Muscle layer of duodenum (tissue), 2 donors: Measurements from ENCODE around the gene SIRPA.
A peak's percentile ranks its signal among the peaks of the same experiment; 100 is the strongest.

Experiments used
- H3K27ac ChIP-seq: one replicate; pipeline ENCODE4 v1.7.0; 2013; ENCODE audit warnings: mild to moderate bottlenecking, low read length
- H3K27me3 ChIP-seq: one replicate; pipeline ENCODE4 v1.7.0; 2013; ENCODE audit warnings: low read depth, mild to moderate bottlenecking, control low read depth, low read length
- H3K36me3 ChIP-seq, 2 donors: one replicate each; pipeline ENCODE4 v1.7.0; 2013; ENCODE audit warnings: low read length in 2 of 2, control low read depth in 1 of 2, mild to moderate bottlenecking in 1 of 2; ENCODE audit not compliant: insufficient read depth in 2 of 2, control insufficient read depth in 1 of 2
- H3K4me1 ChIP-seq, 2 donors: one replicate each; pipeline ENCODE4 v1.7.0; 2013; ENCODE audit warnings: low read length in 2 of 2, mild to moderate bottlenecking in 2 of 2, control low read depth in 1 of 2, moderate library complexity in 1 of 2; ENCODE audit not compliant: insufficient read depth in 2 of 2, control insufficient read depth in 1 of 2
- H3K4me3 ChIP-seq, 2 donors: one replicate each; pipeline ENCODE4 v1.7.0; 2013; ENCODE audit warnings: low read length in 2 of 2, low read depth in 1 of 2, mild to moderate bottlenecking in 1 of 2
- H3K9me3 ChIP-seq, 2 donors: one replicate each; pipeline ENCODE4 v1.7.0; 2013; ENCODE audit warnings: low read length in 2 of 2, control low read depth in 1 of 2, mild to moderate bottlenecking in 1 of 2; ENCODE audit not compliant: control insufficient read depth in 1 of 2
- donor health status: healthy.

The SIRPA gene

GRCh38 chr20:1934721-1935573 is 39.7 kb downstream of the SIRPA start:
- peaks cover 0 to 6% of the 10 kb centered on the region in 2 donors for H3K4me1 ChIP-seq
- H3K27me3 ChIP-seq, result no peaks in the 10 kb centered on the region
- H3K27ac ChIP-seq, result peak overlapping the region; percentile 62
- H3K4me3 ChIP-seq, result no peak overlapping the region
- H3K9me3 ChIP-seq, result no peaks in the 10 kb centered on the region
- H3K36me3 ChIP-seq, result peaks cover 0 to 8% of the 10 kb centered on the region in 2 donors

- Histone ChIP-seq H3K27ac (peak overlapping the region; percentile 62), H3K27me3 (no peaks in the 10 kb centered on the region), H3K36me3 (peaks cover 0 to 8% of the 10 kb centered on the region in 2 donors), H3K4me3 (no peak overlapping the region), H3K4me1 (peaks cover 0 to 6% of the 10 kb centered on the region in 2 donors), H3K9me3 (no peaks in the 10 kb centered on the region)
Observed at GRCh38 chr20:1935696-1936366, 40.6 kb downstream of the SIRPA start.

- H3K36me3 ChIP-seq, result peaks cover 0 to 8% of the 10 kb centered on the region in 2 donors
Observed at GRCh38 chr20:1937316-1937976, 42.2 kb downstream of the SIRPA start.

GRCh38 chr20:1938464-1939269 is 43.5 kb downstream of the SIRPA start:
- Histone ChIP-seq H3K9me3 (no peaks in the 10 kb centered on the region), H3K36me3 (peaks cover 0 to 8% of the 10 kb centered on the region in 2 donors), H3K27me3 (no peaks in the 10 kb centered on the region), H3K4me1 (peaks cover 0 to 8% of the 10 kb centered on the region in 2 donors), H3K27ac (no peak overlapping the region), H3K4me3 (no peak overlapping the region)

More at GRCh38 chr20:1937316-1937976, 42.2 kb downstream of the SIRPA start:
- Histone ChIP-seq H3K4me1 (peaks cover 0 to 14% of the 10 kb centered on the region in 2 donors), H3K9me3 (no peaks in the 10 kb centered on the region), H3K27ac (no peak overlapping the region), H3K27me3 (no peaks in the 10 kb centered on the region), H3K4me3 (no peak overlapping the region)

- Histone ChIP-seq H3K4me1 (peaks cover 0 to 7% of the 10 kb centered on the region in 2 donors), H3K9me3 (no peaks in the 10 kb centered on the region), H3K27ac (no peak overlapping the region), H3K36me3 (peaks cover 0 to 8% of the 10 kb centered on the region in 2 donors), H3K27me3 (no peaks in the 10 kb centered on the region), H3K4me3 (no peak overlapping the region)
Observed at GRCh38 chr20:1939270-1939595, 44.0 kb downstream of the SIRPA start.

GRCh38 chr20:1940581-1940980 is 45.4 kb downstream of the SIRPA start:
- H3K4me3 ChIP-seq, result no peak overlapping the region
- peaks cover 6 to 14% of the 10 kb centered on the region in 2 donors for H3K4me1 ChIP-seq
- H3K9me3 ChIP-seq, result no peaks in the 10 kb centered on the region
- H3K36me3 ChIP-seq, result peaks cover 0 to 4% of the 10 kb centered on the region in 2 donors
- H3K27me3 ChIP-seq, result no peaks in the 10 kb centered on the region
- no peak overlapping the region for H3K27ac ChIP-seq

GRCh38 chr20:1941226-1941625 is 46.0 kb downstream of the SIRPA start:
- peaks cover 0 to 4% of the 10 kb centered on the region in 2 donors for H3K36me3 ChIP-seq
- H3K4me3 ChIP-seq, result no peak overlapping the region
- no peak overlapping the region for H3K27ac ChIP-seq
- H3K9me3 ChIP-seq, result no peaks in the 10 kb centered on the region
- H3K4me1 ChIP-seq, result peaks cover 6 to 15% of the 10 kb centered on the region in 2 donors
- H3K27me3 ChIP-seq, result no peaks in the 10 kb centered on the region

GRCh38 chr20:1942061-1942460 is 46.9 kb downstream of the SIRPA start:
- H3K27me3 ChIP-seq, result no peaks in the 10 kb centered on the region
- H3K9me3 ChIP-seq, result no peaks in the 10 kb centered on the region
- no peaks in the 10 kb centered on the region for H3K36me3 ChIP-seq
- H3K4me3 ChIP-seq, result no peak overlapping the region
- H3K4me1 ChIP-seq, result peaks cover 6 to 17% of the 10 kb centered on the region in 2 donors
- no peak overlapping the region for H3K27ac ChIP-seq

GRCh38 chr20:1942486-1943274 is 47.5 kb downstream of the SIRPA start:
- no peaks in the 10 kb centered on the region for H3K27me3 ChIP-seq
- no peaks in the 10 kb centered on the region for H3K9me3 ChIP-seq
- H3K4me3 ChIP-seq, result no peak overlapping the region
- H3K4me1 ChIP-seq, result peaks cover 6 to 22% of the 10 kb centered on the region in 2 donors
- H3K36me3 ChIP-seq, result no peaks in the 10 kb centered on the region
- no peak overlapping the region for H3K27ac ChIP-seq

GRCh38 chr20:1943275-1944002 is 48.2 kb downstream of the SIRPA start:
- Histone ChIP-seq H3K27ac (no peak overlapping the region), H3K36me3 (no peaks in the 10 kb centered on the region), H3K4me3 (no peak overlapping the region), H3K9me3 (no peaks in the 10 kb centered on the region), H3K27me3 (no peaks in the 10 kb centered on the region), H3K4me1 (peaks cover 6 to 22% of the 10 kb centered on the region in 2 donors)
